ENCODE results near the gene KIAA0930.
"Not testable (repeated sequence)": the region's sequence is repeated elsewhere in the genome, so short reads cannot be mapped to it uniquely, and the experiment has no call there.

The KIAA0930 gene

GRCh38 chr22:45262195-45262930, 21.7 kb upstream of the KIAA0930 start:
- peak; percentile 51 for DNase-seq

GRCh38 chr22:45261407-45262088, 20.9 kb upstream of the KIAA0930 start:
- DNase-seq = no peak

GRCh38 chr22:45260395-45260759, 19.7 kb upstream of the KIAA0930 start:
- not testable (repeated sequence) for DNase-seq

GRCh38 chr22:45259754-45260394, 19.2 kb upstream of the KIAA0930 start:
- DNase-seq = no peak

- DNase-seq = not testable (repeated sequence)
Observed at GRCh38 chr22:45257941-45258340, 17.2 kb upstream of the KIAA0930 start.

- DNase-seq = peak; percentile 41
Observed at GRCh38 chr22:45254789-45255278, 14.1 kb upstream of the KIAA0930 start.

- DNase-seq = no peak
Observed at GRCh38 chr22:45254388-45254787, 13.7 kb upstream of the KIAA0930 start.

- DNase-seq = no peak
Observed at GRCh38 chr22:45253039-45253641, 12.4 kb upstream of the KIAA0930 start.

GRCh38 chr22:45251825-45252224, 11.1 kb upstream of the KIAA0930 start:
- no peak for DNase-seq

- no peak for DNase-seq
Observed at GRCh38 chr22:45248832-45249561, 8.3 kb upstream of the KIAA0930 start.

- DNase-seq = no peak
Observed at GRCh38 chr22:45246060-45246985, 5.6 kb upstream of the KIAA0930 start.

- DNase-seq = no peak
Observed at GRCh38 chr22:45244916-45245315, 4.2 kb upstream of the KIAA0930 start.

GRCh38 chr22:45242778-45243191, 2.1 kb upstream of the KIAA0930 start:
- peak; percentile 21 for DNase-seq

- DNase-seq = no peak
Observed at GRCh38 chr22:45240104-45240809, 437 bp downstream of the KIAA0930 start.

GRCh38 chr22:45239681-45240051, 1.0 kb downstream of the KIAA0930 start:
- no peak for DNase-seq

- DNase-seq = peak; percentile 66
Observed at GRCh38 chr22:45238957-45239680, 1.6 kb downstream of the KIAA0930 start.

GRCh38 chr22:45238076-45238956, 2.4 kb downstream of the KIAA0930 start:
- peak; percentile 28 for DNase-seq

GRCh38 chr22:45237065-45237990, 3.4 kb downstream of the KIAA0930 start:
- peak; percentile 17 for DNase-seq
